Nephron (organoid): Measurements from ENCODE around the gene LMO7.
"Not testable (repeated sequence)": the region's sequence is repeated elsewhere in the genome, so short reads cannot be mapped to it uniquely, and the experiment has no call there.

Experiments
- H3K27ac Mint-ChIP-seq, 3 experiments: 2 replicates each; pipeline ENCODE4 v1.8.0; 2020; ENCODE audit warnings: mixed read lengths in 3 of 3, mild to moderate bottlenecking in 2 of 3, moderate library complexity in 1 of 3
- H3K27me3 Mint-ChIP-seq: 2 replicates; pipeline ENCODE4 v1.8.0; 2021; ENCODE audit warnings: low read depth, mild to moderate bottlenecking, moderate library complexity, mixed read lengths
- H3K36me3 Mint-ChIP-seq: 2 replicates; pipeline ENCODE4 v1.8.0; 2020; ENCODE audit warnings: low read depth, mixed read lengths
- H3K4me1 Mint-ChIP-seq: 2 replicates; pipeline ENCODE4 v1.8.0; 2020; ENCODE audit warnings: mixed read lengths
- H3K4me3 Mint-ChIP-seq, 3 experiments: 2 replicates each; pipeline ENCODE4 v1.8.0; 2020; ENCODE audit warnings: mild to moderate bottlenecking in 3 of 3, mixed read lengths in 3 of 3, moderate library complexity in 2 of 3
- H3K9me3 Mint-ChIP-seq: 2 replicates; pipeline ENCODE4 v1.8.0; 2020; ENCODE audit warnings: mixed read lengths
- CTCF ChIP-seq, 3 experiments: fragments of 200-600 bp; sonication (generic); IDR thresholded peaks; one replicate each; pipeline ENCODE4 v1.5.0; 2021; ENCODE audit warnings: antibody characterized with exemption in 3 of 3; ENCODE audit not compliant: unreplicated experiment in 3 of 3

LMO7 gene

GRCh38 chr13:75770592-75771011, 134.5 kb downstream of the LMO7 start:
- Mint-ChIP-seq H3K9me3 (peaks cover 2% of the 10 kb centered on the region), H3K4me3 (no peak overlapping the region), H3K36me3 (peaks cover 4% of the 10 kb centered on the region), H3K27me3 (no peaks in the 10 kb centered on the region), H3K27ac (peak overlapping the region; percentile 43 to 80 (median 71)), H3K4me1 (peaks cover 43% of the 10 kb centered on the region)
- no peak for TF ChIP-seq CTCF (IDR thresholded peaks at IDR 0.05; ENCODE audit: unreplicated experiment in 3 of 3)

GRCh38 chr13:75771226-75771625, 135.1 kb downstream of the LMO7 start:
- Mint-ChIP-seq H3K4me3 (no peak overlapping the region), H3K27me3 (no peaks in the 10 kb centered on the region), H3K36me3 (peaks cover 4% of the 10 kb centered on the region), H3K9me3 (no peaks in the 10 kb centered on the region), H3K4me1 (peaks cover 40% of the 10 kb centered on the region), H3K27ac (peak overlapping the region; percentile 43 to 80 (median 71))
- TF ChIP-seq CTCF (IDR thresholded peaks at IDR 0.05; ENCODE audit: unreplicated experiment in 3 of 3), result no peak

- H3K27ac Mint-ChIP-seq, result peak overlapping the region in 2 of 3 experiments; percentile 2 to 30
- peaks cover 4% of the 10 kb centered on the region for H3K36me3 Mint-ChIP-seq
- TF ChIP-seq CTCF (IDR thresholded peaks at IDR 0.05; ENCODE audit: unreplicated experiment in 3 of 3), result no peak
- no peak overlapping the region for H3K4me3 Mint-ChIP-seq
- peaks cover 37% of the 10 kb centered on the region for H3K4me1 Mint-ChIP-seq
- H3K27me3 Mint-ChIP-seq, result no peaks in the 10 kb centered on the region
- no peaks in the 10 kb centered on the region for H3K9me3 Mint-ChIP-seq
These were observed 135.7 kb downstream of the LMO7 start for GRCh38 chr13:75771818-75772217.

- Mint-ChIP-seq H3K4me1 (peaks cover 32% of the 10 kb centered on the region), H3K4me3 (no peak overlapping the region), H3K9me3 (peaks cover 5% of the 10 kb centered on the region), H3K27me3 (no peaks in the 10 kb centered on the region), H3K36me3 (peaks cover 12% of the 10 kb centered on the region), H3K27ac (no peak overlapping the region)
- no peak for TF ChIP-seq CTCF (IDR thresholded peaks at IDR 0.05; ENCODE audit: unreplicated experiment in 3 of 3)
These were observed 138.0 kb downstream of the LMO7 start for GRCh38 chr13:75774176-75774575.

- no peak overlapping the region for H3K27ac Mint-ChIP-seq
- no peak overlapping the region for H3K4me3 Mint-ChIP-seq
- peaks cover 16% of the 10 kb centered on the region for H3K4me1 Mint-ChIP-seq
- TF ChIP-seq CTCF (IDR thresholded peaks at IDR 0.05; ENCODE audit: unreplicated experiment in 3 of 3), result no peak
- peaks cover 12% of the 10 kb centered on the region for H3K9me3 Mint-ChIP-seq
- H3K36me3 Mint-ChIP-seq, result peaks cover 24% of the 10 kb centered on the region
- H3K27me3 Mint-ChIP-seq, result no peaks in the 10 kb centered on the region
These were observed 140.4 kb downstream of the LMO7 start for GRCh38 chr13:75776550-75776949.

- H3K4me1 Mint-ChIP-seq, result peaks cover 10% of the 10 kb centered on the region
- H3K36me3 Mint-ChIP-seq, result peaks cover 29% of the 10 kb centered on the region
- no peak overlapping the region for H3K27ac Mint-ChIP-seq
- peaks cover 21% of the 10 kb centered on the region for H3K9me3 Mint-ChIP-seq
- no peak for TF ChIP-seq CTCF (IDR thresholded peaks at IDR 0.05; ENCODE audit: unreplicated experiment in 3 of 3)
- no peaks in the 10 kb centered on the region for H3K27me3 Mint-ChIP-seq
- H3K4me3 Mint-ChIP-seq, result no peak overlapping the region
These were observed 143.3 kb downstream of the LMO7 start for GRCh38 chr13:75779393-75779792.

- H3K4me3 Mint-ChIP-seq, H3K27ac Mint-ChIP-seq, H3K27me3 Mint-ChIP-seq: not testable (repeated sequence)
- Mint-ChIP-seq H3K9me3 (peaks cover 21% of the 10 kb centered on the region), H3K36me3 (peaks cover 29% of the 10 kb centered on the region), H3K4me1 (peaks cover 11% of the 10 kb centered on the region)
These were observed 144.0 kb downstream of the LMO7 start for GRCh38 chr13:75780103-75780502.
